ENCODE results near the gene OTUB2. TPM values are rescaled to one million over a fixed set of nuclear protein-coding genes. Genes with fewer than 3 reads are reported as not detected.

The OTUB2 gene
- total RNA-seq, 2 experiments from 2014 or later: 0.28 to 0.84 TPM

GRCh38 chr14:94008234-94008633 is 17.9 kb upstream of the OTUB2 start:
- Histone ChIP-seq H3K27ac (ENCODE audit: low read depth, low read length, poor library complexity, severe bottlenecking) (no peak overlapping the region), H4K20me1 (ENCODE audit: insufficient read depth, low read length) (no peaks in the 10 kb centered on the region), H3K9me2 (ENCODE audit: insufficient read depth, low read length) (no peaks in the 10 kb centered on the region), H3K36me3 (ENCODE audit: insufficient read depth, low read length) (no peaks in the 10 kb centered on the region), H3K9me3 (ENCODE audit: low read length) (no peaks in the 10 kb centered on the region), H3K79me2 (ENCODE audit: insufficient read depth, low read depth, low read length) (no peaks in the 10 kb centered on the region), H3K4me3 (ENCODE audit: low read depth, low read length, poor library complexity, severe bottlenecking) (no peak overlapping the region), H3K4me2 (ENCODE audit: low read length) (no peak overlapping the region), H3K4me1 (ENCODE audit: insufficient read depth, low read length, poor library complexity, severe bottlenecking) (peaks cover 13% of the 10 kb centered on the region), H2AFZ (ENCODE audit: low read length) (no peak overlapping the region)
- intact Hi-C loops (cut with micrococcal nuclease; ENCODE audit: unreplicated experiment): no loop called here
- ChIA-PET POLR2A (no interaction called here), CTCF (ENCODE audit: unreplicated experiment) (no interaction called here)
- TF ChIP-seq CTCF (conservative IDR thresholded peaks at IDR 0.05; ENCODE audit: low read length): no peak
- TF ChIP-seq EZH2phosphoT487 (IDR thresholded peaks at IDR 0.05; ENCODE audit: borderline replicate concordance, low read depth, low read length): no peak
- DNase-seq (ENCODE audit: low spot score): no peak
- BruUV-seq (replicated peaks): no TSS peak

DNA sequence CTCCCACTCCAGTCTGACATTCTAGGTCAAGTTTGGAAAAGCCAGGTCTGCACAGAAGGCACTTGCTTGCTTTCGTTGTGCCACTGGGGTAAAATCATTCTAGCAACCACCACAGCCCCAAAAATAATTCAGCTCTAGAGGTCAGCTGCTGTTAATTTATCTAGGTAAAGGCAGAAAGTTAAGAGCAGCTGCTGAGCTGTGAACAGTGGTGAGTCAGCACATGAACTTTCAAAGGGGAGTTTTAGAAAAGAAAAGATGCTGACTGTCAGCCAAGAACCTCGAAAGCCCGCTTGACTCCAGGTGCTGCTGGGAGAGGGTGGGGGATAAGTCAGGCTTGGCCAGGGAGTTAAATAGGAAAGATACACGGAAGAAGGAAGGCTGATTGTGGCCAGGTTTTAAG is 16.4 kb upstream of the OTUB2 start:
- Histone ChIP-seq H3K4me3 (ENCODE audit: low read depth, low read length, poor library complexity, severe bottlenecking) (no peak overlapping the region), H3K4me1 (ENCODE audit: insufficient read depth, low read length, poor library complexity, severe bottlenecking) (peaks cover 13% of the 10 kb centered on the region), H3K79me2 (ENCODE audit: insufficient read depth, low read depth, low read length) (no peaks in the 10 kb centered on the region), H3K9me3 (ENCODE audit: low read length) (no peaks in the 10 kb centered on the region), H3K4me2 (ENCODE audit: low read length) (no peak overlapping the region), H3K27ac (ENCODE audit: low read depth, low read length, poor library complexity, severe bottlenecking) (no peak overlapping the region), H2AFZ (ENCODE audit: low read length) (no peak overlapping the region), H4K20me1 (ENCODE audit: insufficient read depth, low read length) (no peaks in the 10 kb centered on the region), H3K9me2 (ENCODE audit: insufficient read depth, low read length) (no peaks in the 10 kb centered on the region), H3K36me3 (ENCODE audit: insufficient read depth, low read length) (no peaks in the 10 kb centered on the region)
- TF ChIP-seq EZH2phosphoT487 (IDR thresholded peaks at IDR 0.05; ENCODE audit: borderline replicate concordance, low read depth, low read length) (no peak), CTCF (conservative IDR thresholded peaks at IDR 0.05; ENCODE audit: low read length) (no peak)
- DNase-seq (ENCODE audit: low spot score): no peak
- CTCF ChIA-PET (ENCODE audit: unreplicated experiment): no interaction called here
- BruUV-seq (replicated peaks): no TSS peak
- intact Hi-C loops (cut with micrococcal nuclease; ENCODE audit: unreplicated experiment): no loop called here
- POLR2A ChIA-PET: no interaction called here

GRCh38 chr14:94010625-94011024 is 15.5 kb upstream of the OTUB2 start:
- CTCF ChIA-PET (ENCODE audit: unreplicated experiment): interaction anchor here (1.5 kb wide), 1 partner anchor 11 kb away, joined by 3 read pairs; no protein-coding TSS in a partner anchor
- POLR2A ChIA-PET: interaction anchor here (1.3 kb wide), 1 partner anchor 64 kb away, joined by 5 read pairs; no protein-coding TSS in a partner anchor
- Histone ChIP-seq H3K4me2 (ENCODE audit: low read length) (no peak overlapping the region), H3K9me2 (ENCODE audit: insufficient read depth, low read length) (no peaks in the 10 kb centered on the region), H3K4me1 (ENCODE audit: insufficient read depth, low read length, poor library complexity, severe bottlenecking) (peaks cover 13% of the 10 kb centered on the region), H3K27ac (ENCODE audit: low read depth, low read length, poor library complexity, severe bottlenecking) (no peak overlapping the region), H3K79me2 (ENCODE audit: insufficient read depth, low read depth, low read length) (no peaks in the 10 kb centered on the region), H4K20me1 (ENCODE audit: insufficient read depth, low read length) (no peaks in the 10 kb centered on the region), H3K4me3 (ENCODE audit: low read depth, low read length, poor library complexity, severe bottlenecking) (no peak overlapping the region), H3K9me3 (ENCODE audit: low read length) (no peaks in the 10 kb centered on the region), H2AFZ (ENCODE audit: low read length) (no peak overlapping the region), H3K36me3 (ENCODE audit: insufficient read depth, low read length) (no peaks in the 10 kb centered on the region)
- no peak for DNase-seq (ENCODE audit: low spot score)
- TF ChIP-seq CTCF (conservative IDR thresholded peaks at IDR 0.05; ENCODE audit: low read length) (no peak), EZH2phosphoT487 (IDR thresholded peaks at IDR 0.05; ENCODE audit: borderline replicate concordance, low read depth, low read length) (no peak)
- no TSS peak for BruUV-seq (replicated peaks)
- intact Hi-C loops (cut with micrococcal nuclease; ENCODE audit: unreplicated experiment): no loop called here
